Gastroesophageal sphincter (tissue), 4 donors: Measurements from ENCODE around the gene RNF183. TPM values are rescaled to one million over a fixed set of nuclear protein-coding genes. Genes with fewer than 3 reads are reported as not detected.

Experiments used
- ATAC-seq: fragments of 150-250 bp; one replicate; pipeline ENCODE4 v1.9.1; 2016; ENCODE audit warnings: mild to moderate bottlenecking, moderate library complexity
- H3K27ac ChIP-seq, 4 donors: fragments of 200-600 bp; sonication (generic) in 3 of 4; 1 replicate in 3 of 4; 2 replicates in 1 of 4; pipeline ENCODE4 v1.5.1; 2016 to 2019
- H3K27me3 ChIP-seq: fragments of 200-600 bp; sonication (generic); one replicate; pipeline ENCODE4 v1.5.1; 2019
- H3K36me3 ChIP-seq, 2 donors: fragments of 200-600 bp; sonication (generic); one replicate each; pipeline ENCODE4 v1.5.1; 2019; ENCODE audit warnings: control low read depth in 1 of 2
- H3K4me1 ChIP-seq, 3 donors: fragments of 200-600 bp; sonication (generic); 1 replicate in 2 of 3; 2 replicates in 1 of 3; pipeline ENCODE4 v1.5.1; 2016 to 2019; ENCODE audit warnings: control low read depth in 2 of 3
- H3K4me3 ChIP-seq, 2 donors: fragments of 200-600 bp; sonication (generic); one replicate each; pipeline ENCODE4 v1.5.1; 2019; ENCODE audit warnings: mild to moderate bottlenecking in 1 of 2, moderate library complexity in 1 of 2
- H3K9me3 ChIP-seq, 3 donors: fragments of 200-600 bp; sonication (generic); one replicate each; pipeline ENCODE4 v1.5.1; 2017 to 2019; ENCODE audit warnings: control low read depth in 2 of 3
- EP300 ChIP-seq: sonication (generic); formaldehyde crosslinking; IDR thresholded peaks from one replicate; pipeline ENCODE4 v1.6.1; 2017; ENCODE audit warnings: antibody characterized with exemption, mild to moderate bottlenecking
- POLR2A ChIP-seq, 2 donors: fragments of 450-650 bp; IDR thresholded peaks; one replicate each; pipeline ENCODE4 v1.6.1; 2017; ENCODE audit warnings: antibody characterized with exemption in 2 of 2, mild to moderate bottlenecking in 2 of 2, moderate library complexity in 1 of 2
- POLR2AphosphoS5 ChIP-seq: sonication (generic); formaldehyde crosslinking; IDR thresholded peaks from one replicate; pipeline ENCODE4 v1.6.1; 2017; ENCODE audit warnings: antibody characterized with exemption
- WGBS, 2 donors: methylation state at CpG; one replicate each; pipeline ENCODE4 v1.1.5; 2018; ENCODE audit warnings: low coverage in 1 of 2; 5-methylcytosine and 5-hydroxymethylcytosine counted together
- total RNA-seq, 4 donors: library from RNA; depleted of rRNA; stranded (reverse); fragments of >200 nt; gene quantifications; one replicate each; pipeline ENCODE4 v1.1.0, GENCODE V29; 2016
- TF ChIP-seq, protein P1 (sequence below), 4 experiments: fragments of 200-600 bp in 2 of 4; fragments of 450-650 bp in 2 of 4; sonication (generic) in 1 of 4; IDR thresholded peaks; one replicate each; pipeline ENCODE4 v1.5.1; 2017 to 2019; ENCODE audit warnings: antibody characterized with exemption in 4 of 4, mild to moderate bottlenecking in 2 of 4, moderate library complexity in 2 of 4

Gene RNF183
- total RNA-seq, 4 donors from 2014 or later = 0.37 TPM; not detected in 3

DNA sequence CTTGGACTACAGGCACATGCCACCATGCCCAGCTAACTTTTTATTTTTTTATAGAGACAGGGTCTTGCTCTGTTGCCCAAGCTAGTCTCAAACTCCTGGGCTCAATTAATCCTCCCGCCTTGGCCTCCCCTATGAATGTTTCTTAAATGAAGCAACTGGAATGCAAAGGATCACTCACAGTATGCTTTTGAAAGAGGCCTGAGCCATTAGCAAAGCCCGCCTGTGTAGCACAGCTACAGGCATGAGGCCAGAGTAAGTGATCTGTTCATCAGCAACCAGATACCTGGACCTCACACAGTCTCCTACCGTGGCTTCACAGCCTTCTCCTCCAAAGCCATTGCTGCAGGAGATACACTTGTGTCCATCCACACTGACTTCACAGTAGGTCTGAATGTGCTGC lies 16.9 kb upstream of the RNF183 start:
- peaks cover 0 to 70% of the 10 kb centered on the region in 2 donors for H3K36me3 ChIP-seq
- WGBS, 2 donors = 96 to 100% methylated on average over 1 to 3 of the region's 3 CpGs
- H3K27me3 ChIP-seq = no peaks in the 10 kb centered on the region
- TF ChIP-seq POLR2A (IDR thresholded peaks at IDR 0.05) (no peak), EP300 (no peak), POLR2AphosphoS5 (no peak)
- TF ChIP-seq, protein P1, sequence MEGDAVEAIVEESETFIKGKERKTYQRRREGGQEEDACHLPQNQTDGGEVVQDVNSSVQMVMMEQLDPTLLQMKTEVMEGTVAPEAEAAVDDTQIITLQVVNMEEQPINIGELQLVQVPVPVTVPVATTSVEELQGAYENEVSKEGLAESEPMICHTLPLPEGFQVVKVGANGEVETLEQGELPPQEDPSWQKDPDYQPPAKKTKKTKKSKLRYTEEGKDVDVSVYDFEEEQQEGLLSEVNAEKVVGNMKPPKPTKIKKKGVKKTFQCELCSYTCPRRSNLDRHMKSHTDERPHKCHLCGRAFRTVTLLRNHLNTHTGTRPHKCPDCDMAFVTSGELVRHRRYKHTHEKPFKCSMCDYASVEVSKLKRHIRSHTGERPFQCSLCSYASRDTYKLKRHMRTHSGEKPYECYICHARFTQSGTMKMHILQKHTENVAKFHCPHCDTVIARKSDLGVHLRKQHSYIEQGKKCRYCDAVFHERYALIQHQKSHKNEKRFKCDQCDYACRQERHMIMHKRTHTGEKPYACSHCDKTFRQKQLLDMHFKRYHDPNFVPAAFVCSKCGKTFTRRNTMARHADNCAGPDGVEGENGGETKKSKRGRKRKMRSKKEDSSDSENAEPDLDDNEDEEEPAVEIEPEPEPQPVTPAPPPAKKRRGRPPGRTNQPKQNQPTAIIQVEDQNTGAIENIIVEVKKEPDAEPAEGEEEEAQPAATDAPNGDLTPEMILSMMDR (IDR thresholded peaks at IDR 0.05) = no peak
- no peak overlapping the region for H3K27ac ChIP-seq
- no peak overlapping the region for H3K4me3 ChIP-seq
- H3K4me1 ChIP-seq = no peaks in the 10 kb centered on the region
- no peaks in the 10 kb centered on the region for H3K9me3 ChIP-seq
- ATAC-seq = no peak

DNA sequence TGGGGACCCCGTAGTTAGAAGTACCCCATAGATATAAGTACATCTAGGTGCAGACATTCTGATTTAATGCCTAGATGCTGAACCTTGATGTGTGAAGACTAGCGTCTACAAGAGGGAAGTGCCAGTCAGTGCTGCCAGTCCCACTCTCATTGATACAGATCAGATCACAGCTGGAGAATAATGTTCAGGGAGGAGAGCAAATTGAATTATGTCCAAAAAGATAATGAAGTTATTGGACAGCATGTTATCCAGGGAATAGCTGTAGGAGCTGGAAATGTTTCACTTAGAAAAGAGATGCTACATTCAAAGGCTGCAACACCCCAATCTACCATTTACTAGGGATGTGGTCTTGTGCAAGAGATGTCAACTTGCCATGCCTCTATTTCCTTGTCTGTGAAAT lies 15.9 kb upstream of the RNF183 start:
- Histone ChIP-seq H3K27ac (no peak overlapping the region), H3K36me3 (peaks cover 0 to 70% of the 10 kb centered on the region in 2 donors), H3K27me3 (no peaks in the 10 kb centered on the region), H3K4me3 (no peak overlapping the region), H3K4me1 (no peaks in the 10 kb centered on the region), H3K9me3 (no peaks in the 10 kb centered on the region)
- no peak for ATAC-seq
- 40 to 100% methylated on average over 1 of the region's 2 CpGs for WGBS, 2 donors
- TF ChIP-seq, protein P1 (IDR thresholded peaks at IDR 0.05) = no peak
- no peak for TF ChIP-seq POLR2A (IDR thresholded peaks at IDR 0.05)
- TF ChIP-seq POLR2AphosphoS5 = no peak
- TF ChIP-seq EP300 = no peak

DNA sequence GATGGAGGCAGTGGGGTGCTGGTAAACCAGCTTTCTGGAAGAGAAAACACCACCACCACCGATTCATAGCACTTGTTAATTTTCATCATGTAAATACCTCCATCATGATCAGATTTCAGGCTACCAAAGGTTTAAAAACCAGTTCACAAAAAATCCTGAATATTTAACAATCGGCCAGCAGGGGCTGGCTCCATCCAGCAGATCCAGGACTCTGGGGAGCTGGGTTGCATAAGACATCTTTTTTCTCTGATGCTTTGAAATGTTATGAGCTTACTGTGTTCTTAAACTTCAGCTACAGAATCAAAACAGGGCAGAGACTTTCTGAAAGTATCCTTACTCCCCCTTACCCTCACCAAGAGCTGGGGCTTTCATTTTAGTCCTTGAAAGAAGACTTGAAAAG lies 14.6 kb upstream of the RNF183 start:
- peak; percentile 66 for ATAC-seq
- Histone ChIP-seq H3K4me1 (no peaks in the 10 kb centered on the region), H3K4me3 (no peak overlapping the region), H3K27me3 (no peaks in the 10 kb centered on the region), H3K27ac (no peak overlapping the region), H3K36me3 (peaks cover 0 to 66% of the 10 kb centered on the region in 2 donors), H3K9me3 (no peaks in the 10 kb centered on the region)
- TF ChIP-seq, protein P1 (IDR thresholded peaks at IDR 0.05) = peak in 2 of 4 experiments; percentile 8 to 30
- TF ChIP-seq POLR2AphosphoS5 (no peak), EP300 (no peak), POLR2A (IDR thresholded peaks at IDR 0.05) (no peak)
- 59 to 62% methylated on average over 2 of the region's 2 CpGs for WGBS, 2 donors

DNA sequence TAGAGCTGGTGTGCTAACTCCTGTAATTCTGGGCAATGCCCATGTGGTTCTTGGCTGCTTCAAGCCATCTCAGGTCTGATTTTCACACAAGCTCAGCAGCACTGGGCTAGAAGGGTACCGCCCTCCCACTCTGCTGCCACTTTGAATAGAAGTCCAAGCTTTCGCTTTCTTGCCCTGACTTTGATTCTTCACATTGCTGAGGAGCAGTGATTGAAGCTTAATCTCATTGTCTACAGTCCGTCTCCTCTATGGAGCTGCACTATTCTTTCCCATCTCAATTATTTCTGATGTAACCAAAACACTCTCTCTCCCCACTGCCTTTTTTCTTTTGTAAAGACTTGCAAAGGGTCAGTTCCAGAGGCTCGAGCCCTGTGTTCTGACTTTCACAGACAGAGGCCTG lies 12.9 kb upstream of the RNF183 start:
- Histone ChIP-seq H3K27ac (no peak overlapping the region), H3K27me3 (no peaks in the 10 kb centered on the region), H3K36me3 (peaks cover 0 to 48% of the 10 kb centered on the region in 2 donors), H3K4me1 (no peaks in the 10 kb centered on the region), H3K4me3 (no peak overlapping the region), H3K9me3 (no peaks in the 10 kb centered on the region)
- TF ChIP-seq EP300 = no peak
- TF ChIP-seq POLR2A (IDR thresholded peaks at IDR 0.05) = no peak
- TF ChIP-seq, protein P1 (IDR thresholded peaks at IDR 0.05) = no peak
- no peak for TF ChIP-seq POLR2AphosphoS5
- 85 to 92% methylated on average over 4 of the region's 4 CpGs for WGBS, 2 donors
- ATAC-seq = no peak

DNA sequence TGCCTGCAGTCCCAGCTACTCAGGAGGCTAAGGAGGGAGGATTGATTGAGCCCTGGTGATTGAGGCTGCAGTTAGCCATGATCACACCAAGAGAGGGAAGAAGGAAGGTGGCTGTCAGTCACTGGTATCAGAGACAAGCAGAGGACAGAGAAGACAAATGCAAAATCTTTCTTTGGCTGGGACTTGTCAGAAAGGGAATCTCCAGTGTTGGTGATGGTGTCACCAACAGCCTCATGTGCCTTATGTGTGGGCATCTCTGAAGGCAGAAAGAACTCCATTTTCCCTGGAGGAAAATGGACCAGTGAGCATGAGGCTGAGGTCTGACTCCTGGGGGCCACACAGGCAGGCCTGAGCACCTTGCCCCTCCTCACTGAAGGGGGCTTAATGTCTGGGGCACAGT lies 12.1 kb upstream of the RNF183 start:
- TF ChIP-seq, protein P1 (IDR thresholded peaks at IDR 0.05) = no peak
- TF ChIP-seq POLR2A (IDR thresholded peaks at IDR 0.05) (no peak), EP300 (no peak), POLR2AphosphoS5 (no peak)
- no peak overlapping the region for H3K27ac ChIP-seq
- ATAC-seq = no peak
- H3K27me3 ChIP-seq = no peaks in the 10 kb centered on the region
- H3K4me1 ChIP-seq = no peaks in the 10 kb centered on the region
- H3K9me3 ChIP-seq = no peaks in the 10 kb centered on the region
- peaks cover 0 to 41% of the 10 kb centered on the region in 2 donors for H3K36me3 ChIP-seq
- no peak overlapping the region for H3K4me3 ChIP-seq
